Amniotic epithelial cell (primary cell): ENCODE measurements around the gene NAA38.

Experiments used
- DNase-seq: peaks from one replicate; pipeline ENCODE4 v3.0.0-alpha.2; 2010; ENCODE audit warnings: low read depth

NAA38 gene, protein sequence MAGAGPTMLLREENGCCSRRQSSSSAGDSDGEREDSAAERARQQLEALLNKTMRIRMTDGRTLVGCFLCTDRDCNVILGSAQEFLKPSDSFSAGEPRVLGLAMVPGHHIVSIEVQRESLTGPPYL

DNA sequence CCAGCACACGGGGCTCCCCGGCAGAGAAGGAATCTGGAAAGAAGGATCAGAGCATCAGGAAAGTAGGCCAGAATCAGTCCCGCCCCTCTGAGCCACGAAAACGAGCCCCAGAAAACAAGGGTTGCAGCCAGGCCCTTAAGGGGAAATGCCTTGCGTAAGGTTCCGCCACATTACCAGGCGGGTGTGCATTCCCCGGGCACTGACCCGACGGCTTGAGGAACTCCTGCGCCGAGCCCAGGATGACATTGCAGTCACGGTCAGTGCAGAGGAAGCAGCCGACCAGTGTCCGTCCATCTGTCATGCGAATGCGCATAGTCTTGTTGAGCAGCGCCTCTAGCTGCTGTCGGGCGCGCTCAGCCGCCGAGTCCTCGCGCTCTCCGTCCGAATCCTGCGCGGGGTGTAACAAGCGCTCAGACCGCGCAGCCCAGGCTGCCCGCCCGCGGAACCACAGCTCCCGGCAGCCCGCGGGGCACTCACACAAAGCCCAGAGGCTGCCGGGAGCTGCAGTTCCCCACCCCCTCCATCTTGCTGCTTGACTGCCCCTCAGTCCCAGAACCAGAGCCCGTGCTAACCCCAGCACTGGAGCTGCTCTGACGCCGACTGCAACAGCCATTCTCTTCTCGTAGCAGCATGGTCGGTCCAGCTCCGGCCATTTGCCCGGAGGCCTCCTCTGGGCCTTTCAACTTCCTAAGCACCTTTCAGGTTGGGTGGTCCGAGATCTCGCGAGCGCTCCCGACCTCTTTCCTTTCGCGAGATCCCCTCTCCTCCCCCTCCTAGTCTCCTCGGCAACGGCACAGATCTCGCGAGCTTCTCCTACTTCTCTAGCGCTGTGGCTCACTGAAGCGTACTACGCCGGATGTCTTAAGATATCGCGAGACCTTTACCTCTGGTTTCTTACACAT is at the start of gene NAA38:
Gene NAA38, minus strand, starts transcription at position 749 of the 902 bp plus-strand sequence. Its CDS starts 96 bp downstream, at position 653.
- peak; percentile 99 for DNase-seq

GRCh38 chr17:7903154-7904103 is 46.1 kb upstream of the NAA38 start:
- DNase-seq, result no peak

- peak; percentile 87 for DNase-seq
These were observed 40.4 kb upstream of the NAA38 start for GRCh38 chr17:7897773-7898172.

GRCh38 chr17:7897090-7897489 is 39.7 kb upstream of the NAA38 start:
- DNase-seq, result no peak

GRCh38 chr17:7894866-7895265 is 37.5 kb upstream of the NAA38 start:
- no peak for DNase-seq

GRCh38 chr17:7894226-7894625 is 36.9 kb upstream of the NAA38 start:
- DNase-seq, result no peak

- no peak for DNase-seq
These were observed 36.0 kb upstream of the NAA38 start for GRCh38 chr17:7893187-7893880.

DNA sequence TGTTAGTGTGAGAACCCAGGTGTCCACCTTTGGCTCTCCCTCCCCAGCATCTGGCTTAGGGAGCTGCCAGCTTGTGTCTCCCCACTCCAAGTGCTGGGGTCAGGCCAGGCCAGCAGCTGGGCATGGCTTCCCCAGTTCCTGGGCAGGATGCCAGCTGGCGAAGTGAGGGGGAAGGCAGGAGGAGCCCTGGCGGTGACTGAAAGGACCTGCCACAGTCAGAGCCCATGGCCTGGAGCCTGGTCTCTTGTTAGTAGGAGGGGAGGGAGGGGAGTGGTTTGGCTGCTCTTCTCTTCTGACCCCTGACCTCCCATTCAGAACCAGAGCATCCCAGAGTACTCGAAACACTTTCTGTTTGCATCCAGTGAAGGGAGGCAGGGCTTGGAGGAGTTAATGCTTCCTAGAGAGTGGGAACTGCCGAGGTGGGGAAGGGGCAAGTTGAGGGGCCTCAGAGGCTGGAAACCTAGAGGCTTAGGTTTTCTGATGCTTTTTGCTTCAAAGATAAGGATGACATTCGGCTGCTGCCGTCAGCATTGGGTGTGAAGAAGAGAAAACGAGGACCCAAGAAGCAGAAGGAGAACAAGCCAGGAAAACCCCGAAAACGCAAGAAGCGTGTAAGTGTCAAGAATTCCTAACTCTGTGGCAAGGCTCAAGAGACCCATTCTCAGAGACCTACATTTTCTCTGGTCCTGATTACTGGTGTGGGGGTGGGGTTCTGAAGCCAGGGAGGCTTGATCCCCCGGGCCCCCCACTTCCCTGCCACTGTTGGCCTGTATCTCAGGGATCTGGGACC is 32.0 kb upstream of the NAA38 start:
- DNase-seq, result peak; percentile 88

GRCh38 chr17:7888184-7888920 is 31.0 kb upstream of the NAA38 start, which contains the start of gene CHD3:
CHD3 (plus strand) TSS chr17:7888789; CDS start chr17:7889001, 212 bp downstream.
- no peak for DNase-seq

GRCh38 chr17:7887482-7888183 is 30.3 kb upstream of the NAA38 start:
- DNase-seq, result peak; percentile 98

GRCh38 chr17:7887038-7887481 is 29.7 kb upstream of the NAA38 start:
- DNase-seq, result no peak

DNA sequence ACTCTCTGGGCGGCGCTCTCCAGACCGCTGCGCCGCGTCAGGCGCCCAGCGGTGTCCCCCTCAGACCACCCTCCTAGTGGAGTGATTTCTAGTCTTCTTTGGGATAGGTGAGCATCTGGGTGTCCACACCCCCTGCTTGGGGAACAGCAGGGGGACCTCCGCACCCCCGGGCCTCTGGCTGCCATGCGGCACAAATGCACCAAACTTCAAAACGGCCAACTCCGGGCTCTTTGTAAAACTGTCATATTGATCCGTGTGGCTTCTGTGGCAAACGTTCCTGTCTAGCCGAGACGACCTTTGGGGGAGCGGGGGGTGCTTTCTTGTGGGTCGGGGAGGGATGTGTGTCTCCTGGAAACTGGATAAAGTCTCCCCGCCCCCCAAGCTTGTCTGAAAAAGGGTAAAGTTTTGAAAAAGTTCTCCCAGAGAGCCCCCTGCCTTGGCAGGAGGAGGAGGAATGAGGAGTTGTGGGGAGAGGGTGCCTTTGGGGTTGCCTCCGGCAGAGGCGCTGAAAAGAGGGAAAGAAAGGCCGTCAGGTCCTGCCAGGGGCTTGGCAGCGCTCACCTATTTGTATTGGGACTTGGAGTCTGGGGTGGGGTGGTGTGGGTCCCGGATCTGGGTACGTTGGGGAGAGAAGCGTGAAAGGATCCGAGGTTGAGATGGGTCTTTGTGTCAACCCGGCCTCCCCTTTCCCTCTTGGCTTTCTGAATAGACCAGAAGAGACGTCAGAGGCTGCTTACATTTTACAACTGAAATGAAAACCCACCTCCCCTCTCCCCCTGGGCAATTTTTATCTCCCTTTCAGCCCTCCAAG is 29.1 kb upstream of the NAA38 start:
- no peak for DNase-seq

GRCh38 chr17:7885367-7886226 is 28.2 kb upstream of the NAA38 start:
- DNase-seq, result no peak

- no peak for DNase-seq
These were observed 27.4 kb upstream of the NAA38 start for GRCh38 chr17:7884581-7885366.

- peak; percentile 70 for DNase-seq
These were observed 26.5 kb upstream of the NAA38 start for GRCh38 chr17:7883781-7884386.

DNA sequence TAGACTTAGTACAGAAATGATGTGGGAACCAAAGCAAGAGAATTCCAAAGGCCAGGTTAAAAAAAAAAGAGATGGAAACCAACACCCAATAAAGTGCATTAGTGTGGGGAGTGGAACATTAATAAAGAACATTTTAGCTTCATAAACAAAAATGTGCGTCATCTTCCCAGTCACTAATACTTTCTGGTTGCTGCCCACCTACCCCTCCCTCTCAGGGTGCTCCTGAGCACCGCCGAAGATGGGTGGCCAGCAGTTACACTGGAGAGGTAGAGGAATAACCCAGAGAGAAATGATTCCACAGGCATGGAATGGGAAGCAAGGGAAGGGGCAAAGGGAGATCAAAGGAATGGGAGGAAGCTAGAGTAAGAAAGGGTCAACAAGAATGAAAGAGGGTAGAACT is 25.3 kb upstream of the NAA38 start:
- DNase-seq, result peak; percentile 75
